ENCODE results near the gene CLCN7.

The CLCN7 gene

GRCh38 chr16:1434644-1435592 is 39.9 kb downstream of the CLCN7 start:
- no peak for ATAC-seq (ENCODE audit: low read depth)
- H3K27ac ChIP-seq (ENCODE audit: poor library complexity, severe bottlenecking): no peak overlapping the region
- TF ChIP-seq, protein P1, sequence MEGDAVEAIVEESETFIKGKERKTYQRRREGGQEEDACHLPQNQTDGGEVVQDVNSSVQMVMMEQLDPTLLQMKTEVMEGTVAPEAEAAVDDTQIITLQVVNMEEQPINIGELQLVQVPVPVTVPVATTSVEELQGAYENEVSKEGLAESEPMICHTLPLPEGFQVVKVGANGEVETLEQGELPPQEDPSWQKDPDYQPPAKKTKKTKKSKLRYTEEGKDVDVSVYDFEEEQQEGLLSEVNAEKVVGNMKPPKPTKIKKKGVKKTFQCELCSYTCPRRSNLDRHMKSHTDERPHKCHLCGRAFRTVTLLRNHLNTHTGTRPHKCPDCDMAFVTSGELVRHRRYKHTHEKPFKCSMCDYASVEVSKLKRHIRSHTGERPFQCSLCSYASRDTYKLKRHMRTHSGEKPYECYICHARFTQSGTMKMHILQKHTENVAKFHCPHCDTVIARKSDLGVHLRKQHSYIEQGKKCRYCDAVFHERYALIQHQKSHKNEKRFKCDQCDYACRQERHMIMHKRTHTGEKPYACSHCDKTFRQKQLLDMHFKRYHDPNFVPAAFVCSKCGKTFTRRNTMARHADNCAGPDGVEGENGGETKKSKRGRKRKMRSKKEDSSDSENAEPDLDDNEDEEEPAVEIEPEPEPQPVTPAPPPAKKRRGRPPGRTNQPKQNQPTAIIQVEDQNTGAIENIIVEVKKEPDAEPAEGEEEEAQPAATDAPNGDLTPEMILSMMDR (IDR thresholded peaks at IDR 0.05; ENCODE audit: poor library complexity, severe bottlenecking): no peak

GRCh38 chr16:1433756-1434155 is 41.1 kb downstream of the CLCN7 start:
- TF ChIP-seq, protein P1 (IDR thresholded peaks at IDR 0.05; ENCODE audit: poor library complexity, severe bottlenecking): no peak
- no peak for ATAC-seq (ENCODE audit: low read depth)
- H3K9me3 ChIP-seq (ENCODE audit: severe bottlenecking): no peaks in the 10 kb centered on the region
- no peak overlapping the region for H3K27ac ChIP-seq (ENCODE audit: poor library complexity, severe bottlenecking)
- no peaks in the 10 kb centered on the region for H3K27me3 ChIP-seq (ENCODE audit: insufficient read depth, poor library complexity, severe bottlenecking)
- H3K4me1 ChIP-seq (ENCODE audit: insufficient read depth, poor library complexity, severe bottlenecking): no peaks in the 10 kb centered on the region
- H3K36me3 ChIP-seq (ENCODE audit: low read depth): no peaks in the 10 kb centered on the region
- no peak overlapping the region for H3K4me3 ChIP-seq (ENCODE audit: severe bottlenecking)
- no peak for DNase-seq (ENCODE audit: low spot score)

More at GRCh38 chr16:1434644-1435592, 39.9 kb downstream of the CLCN7 start:
- no peak for DNase-seq (ENCODE audit: low spot score)
- Histone ChIP-seq H3K4me1 (ENCODE audit: insufficient read depth, poor library complexity, severe bottlenecking) (no peaks in the 10 kb centered on the region), H3K4me3 (ENCODE audit: severe bottlenecking) (no peak overlapping the region), H3K27me3 (ENCODE audit: insufficient read depth, poor library complexity, severe bottlenecking) (no peaks in the 10 kb centered on the region), H3K9me3 (ENCODE audit: severe bottlenecking) (no peaks in the 10 kb centered on the region), H3K36me3 (ENCODE audit: low read depth) (no peaks in the 10 kb centered on the region)

- H3K9me3 ChIP-seq (ENCODE audit: severe bottlenecking): no peaks in the 10 kb centered on the region
- no peak overlapping the region for H3K4me3 ChIP-seq (ENCODE audit: severe bottlenecking)
- H3K27me3 ChIP-seq (ENCODE audit: insufficient read depth, poor library complexity, severe bottlenecking): no peaks in the 10 kb centered on the region
- H3K36me3 ChIP-seq (ENCODE audit: low read depth): no peaks in the 10 kb centered on the region
- H3K27ac ChIP-seq (ENCODE audit: poor library complexity, severe bottlenecking): no peak overlapping the region
- H3K4me1 ChIP-seq (ENCODE audit: insufficient read depth, poor library complexity, severe bottlenecking): no peaks in the 10 kb centered on the region
- TF ChIP-seq, protein P1 (IDR thresholded peaks at IDR 0.05; ENCODE audit: poor library complexity, severe bottlenecking): no peak
- no peak for ATAC-seq (ENCODE audit: low read depth)
- no peak for DNase-seq (ENCODE audit: low spot score)
Observed at GRCh38 chr16:1433263-1433560, 41.6 kb downstream of the CLCN7 start.

DNA sequence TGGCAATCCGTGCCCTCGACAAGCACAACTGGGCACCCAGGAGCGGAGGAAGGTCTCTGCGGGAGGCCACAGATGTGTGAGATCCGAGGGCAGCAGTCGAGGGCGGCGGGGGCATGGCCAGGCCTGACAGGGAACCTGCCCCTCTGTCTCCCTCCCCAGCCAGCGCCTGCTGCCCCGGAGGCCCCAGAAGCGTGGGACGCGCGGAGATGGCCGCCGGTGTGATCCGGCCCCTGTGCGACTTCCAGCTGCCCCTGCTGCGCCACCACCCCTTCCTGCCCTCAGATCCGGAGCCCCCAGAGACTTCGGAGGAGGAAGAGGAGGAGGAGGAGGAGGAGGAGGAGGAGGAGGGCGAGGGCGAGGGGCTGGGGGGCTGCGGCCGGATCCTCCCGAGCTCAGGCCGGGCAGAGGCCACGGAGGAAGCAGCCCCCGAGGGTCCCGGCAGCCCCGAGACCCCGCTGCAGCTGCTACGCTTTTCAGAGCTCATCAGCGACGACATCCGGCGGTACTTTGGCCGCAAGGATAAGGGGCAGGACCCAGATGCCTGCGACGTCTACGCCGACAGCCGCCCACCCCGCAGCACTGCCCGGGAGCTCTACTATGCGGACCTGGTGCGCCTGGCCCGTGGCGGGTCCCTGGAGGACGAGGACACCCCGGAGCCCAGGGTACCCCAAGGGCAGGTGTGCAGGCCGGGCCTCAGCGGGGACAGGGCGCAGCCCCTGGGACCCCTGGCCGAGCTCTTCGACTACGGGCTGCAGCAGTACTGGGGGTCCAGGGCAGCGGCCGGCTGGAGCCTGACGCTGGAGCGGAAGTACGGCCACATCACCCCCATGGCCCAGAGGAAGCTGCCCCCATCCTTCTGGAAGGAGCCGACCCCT is 42.2 kb downstream of the CLCN7 start:
- Histone ChIP-seq H3K4me1 (ENCODE audit: insufficient read depth, poor library complexity, severe bottlenecking) (no peaks in the 10 kb centered on the region), H3K27ac (ENCODE audit: poor library complexity, severe bottlenecking) (no peak overlapping the region), H3K4me3 (ENCODE audit: severe bottlenecking) (no peak overlapping the region), H3K27me3 (ENCODE audit: insufficient read depth, poor library complexity, severe bottlenecking) (no peaks in the 10 kb centered on the region), H3K9me3 (ENCODE audit: severe bottlenecking) (no peaks in the 10 kb centered on the region), H3K36me3 (ENCODE audit: low read depth) (no peaks in the 10 kb centered on the region)
- DNase-seq (ENCODE audit: low spot score): no peak
- no peak for ATAC-seq (ENCODE audit: low read depth)
- TF ChIP-seq, protein P1 (IDR thresholded peaks at IDR 0.05; ENCODE audit: poor library complexity, severe bottlenecking): no peak

Measured in RWPE2 (cell line).